ENCODE results near the gene NBEA.

- TF ChIP-seq CTCF (IDR thresholded peaks at IDR 0.05 in 2 of 3, conservative IDR thresholded peaks at IDR 0.05 in 1 of 3; ENCODE audit: borderline replicate concordance in 1 of 3, insufficient read depth in 1 of 3, low read depth in 2 of 3, low read length in 2 of 3) = no peak
- no peak for TF ChIP-seq TCF7L2 (IDR thresholded peaks at IDR 0.05; ENCODE audit: borderline replicate concordance, extremely low read depth, insufficient read depth, insufficient read length)
- TF ChIP-seq RAD21 (IDR thresholded peaks at IDR 0.05; ENCODE audit: low read depth) = no peak
- no peak for TF ChIP-seq SIN3A (IDR thresholded peaks at IDR 0.05; ENCODE audit: low read depth)
- no peak for TF ChIP-seq MAX (IDR thresholded peaks at IDR 0.05)
- no peak for TF ChIP-seq FOSL1 (IDR thresholded peaks at IDR 0.05; ENCODE audit: low read depth)
- TF ChIP-seq CEBPB (IDR thresholded peaks at IDR 0.05; ENCODE audit: low read depth) = no peak
- TF ChIP-seq YY1 (IDR thresholded peaks at IDR 0.05; ENCODE audit: extremely low read depth, insufficient replicate concordance, low read depth, low read length) = no peak
These were observed 588.5 kb downstream of the NBEA start for GRCh38 chr13:35530581-35530980.
